Measurements from ENCODE around the gene LIN52. TPM values are rescaled to one million over a fixed set of nuclear protein-coding genes. Genes with fewer than 3 reads are reported as not detected.

Gene LIN52
- total RNA-seq, 3 donors from 2014 or later, result 4.1 to 9.0 (median 7.4) TPM

DNA sequence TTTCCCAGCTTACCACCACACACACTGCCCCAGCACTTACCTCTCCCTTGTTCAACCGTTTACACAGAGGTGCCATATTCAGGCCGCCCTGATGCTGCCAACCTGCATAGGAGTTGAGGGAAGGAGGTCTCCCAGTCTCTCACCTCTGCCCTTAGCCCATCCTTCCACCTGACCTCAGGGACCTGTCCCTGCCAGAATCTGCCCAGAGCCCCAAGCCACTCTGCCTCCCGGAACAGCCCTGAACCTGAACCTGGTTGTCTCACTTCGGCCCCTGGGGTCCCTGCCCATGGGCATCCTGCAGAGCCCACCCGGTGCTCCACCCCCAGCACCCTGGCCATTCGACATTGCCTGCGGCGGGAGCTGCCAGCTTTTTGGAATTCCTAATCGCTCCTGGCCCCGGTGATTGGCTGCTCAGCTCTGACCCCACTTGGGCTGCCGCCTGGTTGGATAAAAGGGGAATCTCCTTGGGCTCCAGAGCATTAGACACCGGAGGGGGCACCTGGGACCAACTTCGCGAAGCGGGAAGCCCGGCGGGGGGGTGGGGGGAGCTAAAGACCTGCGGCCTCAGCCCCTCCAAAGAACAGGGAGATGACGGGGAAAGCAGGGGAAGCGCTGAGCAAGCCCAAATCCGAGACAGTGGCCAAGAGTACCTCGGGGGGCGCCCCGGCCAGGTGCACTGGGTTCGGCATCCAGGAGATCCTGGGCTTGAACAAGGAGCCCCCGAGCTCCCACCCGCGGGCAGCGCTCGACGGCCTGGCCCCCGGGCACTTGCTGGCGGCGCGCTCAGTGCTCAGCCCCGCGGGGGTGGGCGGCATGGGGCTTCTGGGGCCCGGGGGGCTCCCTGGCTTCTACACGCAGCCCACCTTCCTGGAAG is 154.5 kb downstream of the LIN52 start, which contains the start of gene VSX2:
Gene VSX2 (plus strand): TSS at position 476 of the 874 bp plus-strand sequence. CDS start 113 bp downstream, at position 589.
- Histone ChIP-seq H3K36me3 (ENCODE audit: low read depth) (no peaks in the 10 kb centered on the region), H3K4me3 (no peak within 1 kb of the TSS), H3K4me1 (ENCODE audit: low read depth) (peaks cover 19% of the 10 kb centered on the region), H3K9me3 (no peaks in the 10 kb centered on the region)
- DNase-seq, result no peak
- ATAC-seq, result no peak
- intact Hi-C loops (cut with DNase I, micrococcal nuclease), result no loop called here
- TF ChIP-seq, protein P1, sequence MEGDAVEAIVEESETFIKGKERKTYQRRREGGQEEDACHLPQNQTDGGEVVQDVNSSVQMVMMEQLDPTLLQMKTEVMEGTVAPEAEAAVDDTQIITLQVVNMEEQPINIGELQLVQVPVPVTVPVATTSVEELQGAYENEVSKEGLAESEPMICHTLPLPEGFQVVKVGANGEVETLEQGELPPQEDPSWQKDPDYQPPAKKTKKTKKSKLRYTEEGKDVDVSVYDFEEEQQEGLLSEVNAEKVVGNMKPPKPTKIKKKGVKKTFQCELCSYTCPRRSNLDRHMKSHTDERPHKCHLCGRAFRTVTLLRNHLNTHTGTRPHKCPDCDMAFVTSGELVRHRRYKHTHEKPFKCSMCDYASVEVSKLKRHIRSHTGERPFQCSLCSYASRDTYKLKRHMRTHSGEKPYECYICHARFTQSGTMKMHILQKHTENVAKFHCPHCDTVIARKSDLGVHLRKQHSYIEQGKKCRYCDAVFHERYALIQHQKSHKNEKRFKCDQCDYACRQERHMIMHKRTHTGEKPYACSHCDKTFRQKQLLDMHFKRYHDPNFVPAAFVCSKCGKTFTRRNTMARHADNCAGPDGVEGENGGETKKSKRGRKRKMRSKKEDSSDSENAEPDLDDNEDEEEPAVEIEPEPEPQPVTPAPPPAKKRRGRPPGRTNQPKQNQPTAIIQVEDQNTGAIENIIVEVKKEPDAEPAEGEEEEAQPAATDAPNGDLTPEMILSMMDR (IDR thresholded peaks at IDR 0.05), result no peak

DNA sequence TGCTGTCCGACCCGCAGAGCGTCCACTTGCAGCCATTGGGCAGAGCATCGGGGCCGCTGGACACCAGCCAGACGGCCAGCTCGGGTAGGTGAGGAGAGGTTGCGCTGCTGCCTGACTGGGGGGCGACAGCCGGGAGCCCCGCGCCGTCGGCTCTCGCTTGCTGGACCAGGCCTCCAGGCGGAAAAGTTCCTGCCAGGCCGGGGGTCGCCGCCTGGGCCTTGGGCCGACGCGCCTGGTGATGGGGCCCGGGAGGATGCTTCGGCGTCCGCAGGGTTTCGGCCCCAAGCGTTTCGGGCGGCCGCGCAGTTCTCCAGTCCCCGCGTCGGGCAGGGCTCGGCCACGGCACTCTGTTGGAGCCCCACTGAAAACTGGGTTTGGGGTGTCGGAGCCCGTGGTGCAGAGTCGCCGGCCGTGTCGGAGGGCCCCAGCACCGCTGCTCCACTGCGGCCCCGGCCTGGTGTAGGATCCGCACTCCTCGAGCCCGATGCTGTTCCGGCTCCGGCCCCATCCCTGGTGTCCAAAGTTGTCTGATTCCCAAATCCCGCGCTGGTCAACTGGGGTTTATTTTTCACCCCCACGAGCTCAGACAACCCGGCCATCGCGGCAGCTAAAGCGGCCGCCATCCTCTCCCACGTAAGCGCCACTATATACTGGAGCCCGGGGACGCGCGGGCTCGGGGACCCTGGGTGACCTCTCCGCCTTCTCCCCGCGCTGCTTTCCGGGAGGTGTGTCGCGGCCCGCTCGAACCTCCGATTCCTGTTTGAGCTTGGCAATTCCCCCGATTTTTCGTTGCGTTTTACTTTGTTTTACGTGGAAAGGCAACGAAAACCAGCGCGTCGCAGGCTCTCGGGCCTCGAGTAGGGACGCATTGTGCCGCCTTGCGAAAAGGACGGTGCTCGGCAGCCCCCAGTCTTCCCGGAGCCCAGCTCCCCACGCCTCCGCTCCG is 155.4 kb downstream of the LIN52 start:
- Histone ChIP-seq H3K36me3 (ENCODE audit: low read depth) (no peaks in the 10 kb centered on the region), H3K4me3 (no peak overlapping the region), H3K9me3 (no peaks in the 10 kb centered on the region), H3K4me1 (ENCODE audit: low read depth) (peaks cover 19% of the 10 kb centered on the region)
- ATAC-seq (no peak), DNase-seq (no peak)
- TF ChIP-seq, protein P1 (IDR thresholded peaks at IDR 0.05), result no peak
- intact Hi-C loops (cut with DNase I, micrococcal nuclease), result no loop called here

DNA sequence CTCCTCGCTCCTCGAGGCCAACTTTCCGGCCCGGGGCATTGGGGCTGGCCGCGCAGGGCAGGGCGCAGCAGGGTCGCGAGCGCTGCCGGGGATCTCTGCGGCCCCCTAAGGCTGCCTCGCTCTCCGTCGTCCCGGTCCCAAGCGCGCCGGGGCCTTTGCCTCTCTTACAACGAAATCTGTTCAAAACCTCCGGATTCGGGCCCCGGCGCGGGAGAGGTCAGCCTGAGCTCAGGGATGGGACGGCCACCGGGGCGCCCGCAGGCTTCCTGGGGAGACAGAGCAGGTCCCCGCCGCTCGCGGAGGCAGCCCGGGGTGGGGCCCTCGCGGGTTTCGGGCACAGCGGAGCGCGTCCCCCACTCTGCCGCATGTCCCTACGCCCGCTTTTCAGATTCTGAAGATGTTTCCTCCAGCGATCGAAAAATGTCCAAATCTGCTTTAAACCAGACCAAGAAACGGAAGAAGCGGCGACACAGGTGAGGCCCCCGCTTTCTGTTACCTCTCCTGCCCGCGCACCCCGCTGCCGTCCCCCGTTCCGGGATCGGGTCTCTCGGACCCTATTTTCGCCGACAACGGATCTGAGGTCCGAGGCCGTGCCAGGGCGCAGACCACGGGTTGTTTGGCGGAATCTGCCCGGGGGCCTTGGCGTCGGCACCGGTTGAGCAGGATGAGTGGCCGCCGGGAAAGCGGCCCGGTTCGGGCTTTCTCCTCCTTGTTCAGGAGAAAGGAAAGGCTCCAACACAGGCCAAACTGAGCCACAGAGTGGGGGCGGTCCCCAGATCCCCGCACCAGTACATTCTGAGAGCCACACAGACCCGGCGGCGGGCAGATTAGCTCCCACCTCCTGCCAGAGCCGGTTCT is 156.3 kb downstream of the LIN52 start:
- H3K4me3 ChIP-seq, result no peak overlapping the region
- intact Hi-C loops (cut with DNase I, micrococcal nuclease), result no loop called here
- ATAC-seq, result peak; percentile 25
- peaks cover 19% of the 10 kb centered on the region for H3K4me1 ChIP-seq (ENCODE audit: low read depth)
- no peaks in the 10 kb centered on the region for H3K36me3 ChIP-seq (ENCODE audit: low read depth)
- no peaks in the 10 kb centered on the region for H3K9me3 ChIP-seq
- DNase-seq, result no peak
- TF ChIP-seq, protein P1 (IDR thresholded peaks at IDR 0.05), result no peak

DNA sequence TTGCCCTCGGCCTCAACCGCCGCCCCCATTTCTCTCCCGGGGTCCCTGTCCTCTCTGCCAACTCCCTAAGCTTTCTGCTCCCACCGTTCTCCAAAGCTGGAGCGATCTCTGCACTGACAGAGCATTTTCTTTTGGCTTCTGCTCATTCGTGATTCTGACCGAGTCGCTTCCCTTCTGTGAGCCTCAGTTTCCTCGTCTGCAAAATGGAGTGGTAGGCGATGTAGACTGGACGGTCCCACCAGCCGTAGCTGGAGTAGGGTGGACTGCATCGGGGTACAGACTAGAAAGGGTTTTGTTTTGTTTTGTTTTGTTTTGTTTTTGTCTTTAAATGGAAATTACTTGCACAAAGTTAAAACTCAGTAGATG is 156.9 kb downstream of the LIN52 start:
- no peak for DNase-seq
- Histone ChIP-seq H3K4me3 (no peak overlapping the region), H3K36me3 (ENCODE audit: low read depth) (no peaks in the 10 kb centered on the region), H3K4me1 (ENCODE audit: low read depth) (peaks cover 19% of the 10 kb centered on the region), H3K9me3 (no peaks in the 10 kb centered on the region)
- ATAC-seq, result no peak
- TF ChIP-seq, protein P1 (IDR thresholded peaks at IDR 0.05), result no peak
- intact Hi-C loops (cut with DNase I, micrococcal nuclease), result no loop called here

Measured in mucosa of descending colon (tissue), 3 donors.